ENCODE results near the gene GLO1. TPM values are rescaled to one million over a fixed set of nuclear protein-coding genes. Genes with fewer than 3 reads are reported as not detected.

GLO1 gene
- total and polyA plus RNA-seq, 9 of the 15 experiments (the other 6 are each of a cell fraction or from before 2014, with no cell fraction given), result 155 to 331 (median 203) TPM

GRCh38 chr6:38678178-38678760 is 24.7 kb downstream of the GLO1 start:
- no peak for FAIRE-seq
- CTCF ChIA-PET (ENCODE audit: low intra/inter-chr PET ratio), result no interaction called here
- BruUV-seq (replicated peaks), result no TSS peak
- H3K27me3 ChIP-seq (ENCODE audit: control insufficient read depth in 2 of 2, insufficient read depth in 2 of 2, low read length in 2 of 2), result no peaks in the 10 kb centered on the region
- POLR2A ChIA-PET, result interaction anchor here (1.2 kb wide), 1 partner anchor 10 kb away, joined by 8 read pairs; no protein-coding TSS in a partner anchor
- H3K9me3 ChIP-seq (replicated peaks; ENCODE audit: control insufficient read depth, insufficient read depth, low read depth, low read length), result no peaks in the 10 kb centered on the region
- H3K79me2 ChIP-seq (ENCODE audit: control insufficient read depth, insufficient read depth, low read length), result 0 out of 3 replicates have a peak, but pooled peaks cover 2% of the 10 kb centered on the region
- 82% methylated on average over 7 of the region's 7 CpGs for WGBS (ENCODE audit: insufficient coverage, low coverage, missing lambda C conversion rate)
- no peak overlapping the region for H2AFZ ChIP-seq (ENCODE audit: low read depth, low read length)
- intact Hi-C loops (cut with micrococcal nuclease) (no loop called here), in situ Hi-C loops (cut with MboI) (no loop called here)
- H3K4me1 ChIP-seq (replicated peaks in 1 of 2; ENCODE audit: control insufficient read depth in 2 of 2, insufficient read depth in 2 of 2, low read length in 2 of 2), result no peaks in the 10 kb centered on the region
- H3K36me3 ChIP-seq (ENCODE audit: control insufficient read depth, insufficient read depth, low read length), result peaks cover 77% of the 10 kb centered on the region
- no peak overlapping the region for H3K4me3 ChIP-seq
- H3K9me1 ChIP-seq (ENCODE audit: control insufficient read depth, insufficient read depth, low read length), result no peaks in the 10 kb centered on the region
- no peak for DNase-seq (ENCODE audit: extremely low read depth in 1 of 4, low spot score in 3 of 4)
- no peak overlapping the region for H3K4me2 ChIP-seq (ENCODE audit: insufficient read depth, low read length)
- no peak overlapping the region for H3K9ac ChIP-seq (ENCODE audit: insufficient read depth in 1 of 2, low read depth in 2 of 2, low read length in 2 of 2)
- ATAC-seq, result no peak
- H3K27ac ChIP-seq (ENCODE audit: extremely low read depth, low read depth, low read length), result no peak overlapping the region
- H4K20me1 ChIP-seq (replicated peaks; ENCODE audit: control insufficient read depth, insufficient read depth, low read length), result no peaks in the 10 kb centered on the region
- TF ChIP-seq ZNF445 (CRISPR knock-in tag; IDR thresholded peaks at IDR 0.05; ENCODE audit: low read depth), result no peak
- TF ChIP-seq E2F4 (CRISPR knock-in tag; IDR thresholded peaks at IDR 0.05; ENCODE audit: low read depth), result no peak
- no peak for TF ChIP-seq TEAD1 (CRISPR knock-in tag; IDR thresholded peaks at IDR 0.05)
- no peak for TF ChIP-seq REST (IDR thresholded peaks at IDR 0.05; ENCODE audit: borderline replicate concordance)
- TF ChIP-seq REST (CRISPR knock-in tag; IDR thresholded peaks at IDR 0.05; ENCODE audit: low read depth), result no peak
- 0 out of 2 replicates have a peak, but pooled peaks have one; percentile 10 for TF ChIP-seq ZBTB26 (CRISPR knock-in tag; IDR thresholded peaks at IDR 0.05)
- TF ChIP-seq E2F8 (IDR thresholded peaks at IDR 0.05; ENCODE audit: low read depth, partially characterized antibody), result no peak
